DOHH2 (cell line): ENCODE data around the gene PAXX.

Experiments used
- H3F3A ChIP-seq: fragments of 200-600 bp; sonication (generic), shearing (Covaris generic); 2 replicates; pipeline ENCODE4 v1.6.0; 2016; ENCODE audit warnings: antibody characterized with exemption, mild to moderate bottlenecking; ENCODE audit not compliant: control insufficient read depth, insufficient read depth
- H3K27ac ChIP-seq: fragments of 200-600 bp; sonication (generic); 2 replicates; pipeline ENCODE4 v1.5.1; 2014; ENCODE audit warnings: low read depth, mild to moderate bottlenecking, low read length, moderate library complexity
- H3K27me3 ChIP-seq: fragments of 200-600 bp; sonication (generic); 2 replicates; pipeline ENCODE4 v1.6.1; 2014; ENCODE audit warnings: mild to moderate bottlenecking, low read length, mixed read lengths; ENCODE audit not compliant: control insufficient read depth
- H3K36me3 ChIP-seq: fragments of 200-600 bp; sonication (generic); 2 replicates; pipeline ENCODE4 v1.6.1; 2014; ENCODE audit warnings: mild to moderate bottlenecking, low read length, moderate library complexity, mixed read lengths; ENCODE audit not compliant: control insufficient read depth
- H3K4me1 ChIP-seq: fragments of 200-600 bp; sonication (generic); 2 replicates; pipeline ENCODE4 v1.6.1; 2014; ENCODE audit warnings: mild to moderate bottlenecking, low read length, mixed read lengths; ENCODE audit not compliant: control insufficient read depth
- H3K4me2 ChIP-seq: fragments of 200-600 bp; sonication (generic); 2 replicates; pipeline ENCODE4 v1.6.0; 2014; ENCODE audit warnings: mild to moderate bottlenecking, low read length, moderate library complexity
- H3K4me3 ChIP-seq: fragments of 200-600 bp; sonication (generic); 2 replicates; pipeline ENCODE4 v1.5.1; 2014; ENCODE audit warnings: mild to moderate bottlenecking, low read length, mixed read lengths
- H3K79me2 ChIP-seq: fragments of 200-600 bp; sonication (generic); 2 replicates; pipeline ENCODE4 v1.6.1; 2014; ENCODE audit warnings: mild to moderate bottlenecking, low read length, mixed read lengths; ENCODE audit not compliant: control insufficient read depth
- H3K9me2 ChIP-seq: fragments of 200-600 bp; sonication (generic); replicated peaks from 2 replicates; pipeline ENCODE4 v1.6.1; 2014; ENCODE audit warnings: mild to moderate bottlenecking, low read length, mixed read lengths; ENCODE audit not compliant: control insufficient read depth
- H3K9me3 ChIP-seq: fragments of 200-600 bp; sonication (generic); 2 replicates; pipeline ENCODE4 v1.6.1; 2014; ENCODE audit warnings: antibody characterized with exemption, low read length, mixed read lengths; ENCODE audit not compliant: control insufficient read depth, insufficient read depth
- H4K20me1 ChIP-seq: fragments of 200-600 bp; sonication (generic); 2 replicates; pipeline ENCODE4 v1.6.0; 2014; ENCODE audit warnings: low read depth, mild to moderate bottlenecking, antibody characterized with exemption, low read length, moderate library complexity; ENCODE audit not compliant: control insufficient read depth, insufficient read depth
- CTCF ChIP-seq: fragments of 200-600 bp; sonication (generic); IDR thresholded peaks from one replicate; pipeline ENCODE4 v1.5.1; 2014; ENCODE audit warnings: antibody characterized with exemption, mild to moderate bottlenecking, low read depth, low read length; ENCODE audit not compliant: poor library complexity, severe bottlenecking
- EZH2phosphoT487 ChIP-seq: fragments of 200-600 bp; sonication (generic); IDR thresholded peaks from 2 replicates; pipeline ENCODE4 v1.6.1; 2017; ENCODE audit warnings: borderline replicate concordance, mild to moderate bottlenecking, antibody characterized with exemption, low read length, moderate library complexity, mixed read lengths

PAXX gene

GRCh38 chr9:136980669-136981478 is 11.3 kb upstream of the PAXX start:
- peaks cover 12% of the 10 kb centered on the region for H3K27me3 ChIP-seq
- TF ChIP-seq EZH2phosphoT487: no peak
- TF ChIP-seq CTCF: no peak
- no peak overlapping the region for H3K4me2 ChIP-seq
- no peaks in the 10 kb centered on the region for H4K20me1 ChIP-seq
- no peaks in the 10 kb centered on the region for H3K79me2 ChIP-seq
- no peaks in the 10 kb centered on the region for H3K36me3 ChIP-seq
- no peak overlapping the region for H3K27ac ChIP-seq
- no peaks in the 10 kb centered on the region for H3K4me1 ChIP-seq
- no peaks in the 10 kb centered on the region for H3K9me3 ChIP-seq
- no peak overlapping the region for H3K4me3 ChIP-seq
- H3F3A ChIP-seq: no peaks in the 10 kb centered on the region
- no peaks in the 10 kb centered on the region for H3K9me2 ChIP-seq

GRCh38 chr9:136981588-136982231 is 10.5 kb upstream of the PAXX start:
- no peaks in the 10 kb centered on the region for H3K79me2 ChIP-seq
- H3K36me3 ChIP-seq: no peaks in the 10 kb centered on the region
- H3K4me2 ChIP-seq: no peak overlapping the region
- no peaks in the 10 kb centered on the region for H3K9me2 ChIP-seq
- H3K27me3 ChIP-seq: peaks cover 16% of the 10 kb centered on the region
- no peak overlapping the region for H3K4me3 ChIP-seq
- no peaks in the 10 kb centered on the region for H3F3A ChIP-seq
- H3K27ac ChIP-seq: no peak overlapping the region
- H3K9me3 ChIP-seq: no peaks in the 10 kb centered on the region
- H4K20me1 ChIP-seq: no peaks in the 10 kb centered on the region
- no peaks in the 10 kb centered on the region for H3K4me1 ChIP-seq
- TF ChIP-seq EZH2phosphoT487 (no peak), CTCF (no peak)

GRCh38 chr9:136982232-136983051 is 9.8 kb upstream of the PAXX start, which contains the start of gene LCNL1:
Gene LCNL1 (plus strand): TSS chr9:136982993. CDS start chr9:136983587, 594 bp downstream.
- TF ChIP-seq EZH2phosphoT487: no peak
- no peak for TF ChIP-seq CTCF
- Histone ChIP-seq H3K79me2 (no peaks in the 10 kb centered on the region), H3K4me2 (no peak within 1 kb of the TSS), H3F3A (no peaks in the 10 kb centered on the region), H3K36me3 (no peaks in the 10 kb centered on the region), H3K9me3 (no peaks in the 10 kb centered on the region), H3K27ac (no peak within 1 kb of the TSS), H3K9me2 (no peaks in the 10 kb centered on the region), H3K4me3 (no peak within 1 kb of the TSS), H3K4me1 (no peaks in the 10 kb centered on the region), H4K20me1 (no peaks in the 10 kb centered on the region), H3K27me3 (peaks cover 16% of the 10 kb centered on the region)
